Suprapubic skin (tissue), 4 donors: ENCODE data around the gene LPXN. TPM values are rescaled to one million over a fixed set of nuclear protein-coding genes. Genes with fewer than 3 reads are reported as not detected.

ENCODE experiments used
- DNase-seq, 2 donors: peaks; one replicate each; pipeline ENCODE4 v3.0.0-alpha.2; 2019; ENCODE audit warnings: low spot score in 2 of 2
- H3K27ac ChIP-seq: fragments of 200-600 bp; sonication (generic); one replicate; pipeline ENCODE4 v1.5.1; 2019
- H3K27me3 ChIP-seq: fragments of 200-600 bp; sonication (generic); one replicate; pipeline ENCODE4 v1.5.1; 2019
- H3K36me3 ChIP-seq: fragments of 200-600 bp; sonication (generic); one replicate; pipeline ENCODE4 v1.5.1; 2019
- H3K4me1 ChIP-seq: fragments of 200-600 bp; sonication (generic); one replicate; pipeline ENCODE4 v1.5.1; 2019
- H3K4me3 ChIP-seq: fragments of 200-600 bp; sonication (generic); one replicate; pipeline ENCODE4 v1.5.1; 2019; ENCODE audit warnings: mild to moderate bottlenecking
- H3K9me3 ChIP-seq: fragments of 200-600 bp; sonication (generic); one replicate; pipeline ENCODE4 v1.5.1; 2019
- CTCF ChIP-seq, 2 donors: fragments of 200-600 bp in 1 of 2; fragments of 450-650 bp in 1 of 2; sonication (generic) in 1 of 2; IDR thresholded peaks; one replicate each; pipeline ENCODE4 v1.5.1; 2016 to 2019; ENCODE audit warnings: antibody characterized with exemption in 2 of 2, mild to moderate bottlenecking in 1 of 2, moderate library complexity in 1 of 2
- EP300 ChIP-seq: sonication (generic); formaldehyde crosslinking; IDR thresholded peaks from one replicate; pipeline ENCODE4 v1.6.1; 2017; ENCODE audit warnings: antibody characterized with exemption
- POLR2A ChIP-seq, 2 donors: fragments of 450-650 bp; IDR thresholded peaks; one replicate each; pipeline ENCODE4 v1.6.1; 2017; ENCODE audit warnings: antibody characterized with exemption in 2 of 2, mild to moderate bottlenecking in 2 of 2, moderate library complexity in 2 of 2
- POLR2AphosphoS5 ChIP-seq, 3 donors: sonication (generic); formaldehyde crosslinking; IDR thresholded peaks; one replicate each; pipeline ENCODE4 v1.6.1; 2017; ENCODE audit warnings: antibody characterized with exemption in 3 of 3
- WGBS: methylation state at CpG from one replicate; pipeline ENCODE4 v1.1.5; 2018; 5-methylcytosine and 5-hydroxymethylcytosine counted together
- total RNA-seq, 4 donors: library from RNA; depleted of rRNA; stranded (reverse); fragments of >200 nt; gene quantifications; one replicate each; pipeline ENCODE4 v1.1.0, GENCODE V29; 2016

Gene LPXN
- total RNA-seq, 4 donors from 2014 or later, result 2.9 to 5.5 (median 4.0) TPM

DNA sequence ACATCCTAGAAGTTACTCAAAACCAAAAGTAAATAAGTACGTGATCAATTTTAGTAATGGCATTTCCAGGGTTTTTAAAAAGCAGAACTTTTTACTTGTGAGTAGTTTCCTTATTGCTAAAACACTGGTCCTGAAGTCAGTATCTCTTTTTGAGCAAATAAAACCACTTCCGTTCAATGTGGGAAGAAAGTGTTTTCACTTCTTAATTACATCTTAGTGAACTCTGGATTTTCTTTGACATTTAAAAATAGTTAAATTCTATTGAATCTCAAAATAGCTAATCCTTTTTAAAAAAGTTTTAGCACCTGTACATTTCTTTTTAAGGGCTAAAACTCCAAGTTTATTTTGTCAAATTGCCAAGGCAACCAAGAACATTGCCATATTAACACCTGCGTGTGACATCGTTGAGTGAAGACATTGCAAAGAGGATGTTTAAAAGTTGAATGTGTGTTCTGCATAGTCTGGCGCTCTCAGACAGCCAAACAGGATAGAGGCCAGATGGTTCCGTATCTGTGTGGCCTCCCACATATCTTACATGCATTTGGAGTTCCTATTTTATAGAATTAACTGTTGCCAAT, 50.5 kb downstream of the LPXN start:
- H3K36me3 ChIP-seq, result peaks cover 14% of the 10 kb centered on the region
- H3K9me3 ChIP-seq, result no peaks in the 10 kb centered on the region
- no peak for TF ChIP-seq CTCF (IDR thresholded peaks at IDR 0.05)
- peaks cover 9% of the 10 kb centered on the region for H3K4me1 ChIP-seq
- H3K27ac ChIP-seq, result no peak overlapping the region
- H3K27me3 ChIP-seq, result no peaks in the 10 kb centered on the region
- no peak overlapping the region for H3K4me3 ChIP-seq
- WGBS, result 48% methylated on average over 6 of the region's 6 CpGs
- DNase-seq, result no peak

- peaks cover 9% of the 10 kb centered on the region for H3K4me1 ChIP-seq
- peak overlapping the region; percentile 17 for H3K4me3 ChIP-seq
- no peak overlapping the region for H3K27ac ChIP-seq
- 21% methylated on average over 7 of the region's 7 CpGs for WGBS
- H3K9me3 ChIP-seq, result no peaks in the 10 kb centered on the region
- DNase-seq, result peak in 1 of 2 donors; percentile 69
- no peaks in the 10 kb centered on the region for H3K27me3 ChIP-seq
- peaks cover 11% of the 10 kb centered on the region for H3K36me3 ChIP-seq
- TF ChIP-seq CTCF (IDR thresholded peaks at IDR 0.05), result peak; percentile 33 to 62
- TF ChIP-seq EP300, result no peak
Observed at GRCh38 chr11:58524232-58525036, 51.2 kb downstream of the LPXN start.

GRCh38 chr11:58513747-58514367, 61.8 kb downstream of the LPXN start:
- H3K36me3 ChIP-seq, result no peaks in the 10 kb centered on the region
- no peak overlapping the region for H3K27ac ChIP-seq
- H3K9me3 ChIP-seq, result no peaks in the 10 kb centered on the region
- H3K27me3 ChIP-seq, result no peaks in the 10 kb centered on the region
- DNase-seq, result no peak
- WGBS, result 37% methylated on average over 5 of the region's 5 CpGs
- no peaks in the 10 kb centered on the region for H3K4me1 ChIP-seq
- no peak overlapping the region for H3K4me3 ChIP-seq
- TF ChIP-seq CTCF (IDR thresholded peaks at IDR 0.05) (peak in 1 of 2 donors; percentile 39), EP300 (no peak), POLR2AphosphoS5 (IDR thresholded peaks at IDR 0.05) (no peak)

- H3K4me3 ChIP-seq, result no peak overlapping the region
- no peak overlapping the region for H3K27ac ChIP-seq
- no peaks in the 10 kb centered on the region for H3K36me3 ChIP-seq
- H3K27me3 ChIP-seq, result no peaks in the 10 kb centered on the region
- no peaks in the 10 kb centered on the region for H3K9me3 ChIP-seq
- DNase-seq, result no peak
- 90% methylated on average over 3 of the region's 3 CpGs for WGBS
- TF ChIP-seq EP300, result no peak
- no peak for TF ChIP-seq POLR2A (IDR thresholded peaks at IDR 0.05)
- no peak for TF ChIP-seq POLR2AphosphoS5 (IDR thresholded peaks at IDR 0.05)
- no peak for TF ChIP-seq CTCF (IDR thresholded peaks at IDR 0.05)
- H3K4me1 ChIP-seq, result no peaks in the 10 kb centered on the region
Observed at GRCh38 chr11:58511636-58512035, 64.0 kb downstream of the LPXN start.

DNA sequence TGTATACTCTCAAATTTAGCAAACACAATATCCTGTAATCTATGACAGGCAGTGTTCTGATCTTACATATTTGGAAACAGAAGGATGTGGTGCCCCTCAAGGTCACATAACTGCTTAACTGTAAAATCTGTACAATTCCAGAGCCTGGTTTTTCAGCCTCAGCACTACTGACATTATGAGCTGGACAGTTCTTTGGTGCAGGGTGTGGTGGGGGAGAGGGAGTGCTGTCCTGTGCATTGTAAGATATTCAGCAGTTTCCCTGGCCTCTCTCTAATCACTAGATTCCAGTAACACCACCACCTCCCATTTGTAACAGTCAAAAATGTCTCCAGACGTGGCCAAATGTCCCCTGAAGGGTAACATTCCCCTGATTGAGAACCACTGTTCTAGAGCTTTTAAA, 65.9 kb downstream of the LPXN start:
- no peak overlapping the region for H3K4me3 ChIP-seq
- TF ChIP-seq POLR2A (IDR thresholded peaks at IDR 0.05) (no peak), POLR2AphosphoS5 (IDR thresholded peaks at IDR 0.05) (no peak), CTCF (IDR thresholded peaks at IDR 0.05) (no peak), EP300 (no peak)
- no peaks in the 10 kb centered on the region for H3K36me3 ChIP-seq
- no peak for DNase-seq
- H3K27ac ChIP-seq, result no peak overlapping the region
- WGBS, result 63% methylated on average over 1 of the region's 1 CpG
- H3K27me3 ChIP-seq, result no peaks in the 10 kb centered on the region
- no peaks in the 10 kb centered on the region for H3K9me3 ChIP-seq
- H3K4me1 ChIP-seq, result no peaks in the 10 kb centered on the region
